Right ventricle myocardium superior (tissue), 1 donor: ENCODE results near the gene LIN28B. TPM values are rescaled to one million over a fixed set of nuclear protein-coding genes. Genes with fewer than 3 reads are reported as not detected.
"Not testable (repeated sequence)": the region's sequence is repeated elsewhere in the genome, so short reads cannot be mapped to it uniquely, and the experiment has no call there.

Experiments used
- ATAC-seq: fragments of 200-7000 bp; cut with Tn5 transposase; one replicate; pipeline ENCODE4 v1.9.1; 2020; ENCODE audit warnings: mild to moderate bottlenecking; ENCODE audit not compliant: poor library complexity
- DNase-seq: peaks from one replicate; pipeline ENCODE4 v3.0.0-alpha.2; 2020
- intact Hi-C: fragments of 100-400 bp; cut with DNase I; formaldehyde crosslinking; loops from one replicate; pipeline ENCODE4 v1.11.2; 2022
- long read RNA-seq: library from polyadenylated mRNA; unstranded; transcript quantifications from one replicate; pipeline ENCODE4 v2.0.0, GENCODE V29; 2021
- total RNA-seq: library from RNA; stranded (reverse); fragmentation: NEBNext Ultra II Directional; extraction: Animal tissue kit (Norgen Biotek cat#: 25700); gene quantifications from one replicate; pipeline ENCODE4 v1.2.1, GENCODE V29; 2021
- donor health status: DM: no; HTN: yes; CAD: no; lungs with severe emphysema.

The LIN28B gene
- total RNA-seq, result not detected
- long read RNA-seq, result 0 reads

- DNase-seq (no peak), ATAC-seq (no peak)
- intact Hi-C loops, result no loop called here
Measured at GRCh38 chr6:104956731-104957294, at the start of gene LIN28B. LIN28B (plus strand) TSS chr6:104957107; CDS start chr6:104957251, 144 bp downstream.

- ATAC-seq (no peak), DNase-seq (no peak)
- intact Hi-C loops, result no loop called here
Measured at GRCh38 chr6:104908031-104908887, 48.6 kb upstream of the LIN28B start.

- no peak for ATAC-seq
- DNase-seq, result no peak
- intact Hi-C loops, result no loop called here
Measured at GRCh38 chr6:104908888-104909525, 47.9 kb upstream of the LIN28B start.

- intact Hi-C loops, result no loop called here
- ATAC-seq (no peak), DNase-seq (no peak)
Measured at GRCh38 chr6:104921896-104922295, 35.0 kb upstream of the LIN28B start.

GRCh38 chr6:104928141-104928540 is 28.8 kb upstream of the LIN28B start:
- DNase-seq, result no peak
- intact Hi-C loops, result no loop called here
- ATAC-seq, result no peak

GRCh38 chr6:104929353-104929752 is 27.6 kb upstream of the LIN28B start:
- DNase-seq (no peak), ATAC-seq (no peak)
- intact Hi-C loops, result no loop called here

GRCh38 chr6:104930939-104931338 is 26.0 kb upstream of the LIN28B start:
- intact Hi-C loops, result no loop called here
- no peak for ATAC-seq

GRCh38 chr6:104936766-104937535 is 20.0 kb upstream of the LIN28B start:
- ATAC-seq (no peak), DNase-seq (no peak)
- intact Hi-C loops, result no loop called here

More at GRCh38 chr6:104930939-104931338, 26.0 kb upstream of the LIN28B start:
- DNase-seq, result no peak

- ATAC-seq (peak; percentile 45), DNase-seq (peak; percentile 41)
- intact Hi-C loops, result no loop called here
Measured at GRCh38 chr6:104940238-104940892, 16.5 kb upstream of the LIN28B start.

GRCh38 chr6:104940893-104941728 is 15.8 kb upstream of the LIN28B start:
- peak; percentile 51 for DNase-seq
- peak; percentile 63 for ATAC-seq
- intact Hi-C loops, result no loop called here

GRCh38 chr6:104941729-104942091 is 15.2 kb upstream of the LIN28B start:
- DNase-seq, result no peak
- intact Hi-C loops, result no loop called here
- no peak for ATAC-seq

GRCh38 chr6:104943781-104944180 is 13.1 kb upstream of the LIN28B start:
- ATAC-seq (no peak), DNase-seq (no peak)
- intact Hi-C loops, result no loop called here

GRCh38 chr6:104949206-104949605 is 7.7 kb upstream of the LIN28B start:
- DNase-seq (no peak), ATAC-seq (no peak)

GRCh38 chr6:104951677-104952076 is 5.2 kb upstream of the LIN28B start:
- no peak for DNase-seq
- ATAC-seq, result no peak
- intact Hi-C loops, result no loop called here

More at GRCh38 chr6:104949206-104949605, 7.7 kb upstream of the LIN28B start:
- intact Hi-C loops, result no loop called here

GRCh38 chr6:104952911-104953399 is 4.0 kb upstream of the LIN28B start:
- ATAC-seq (no peak), DNase-seq (no peak)
- intact Hi-C loops, result no loop called here

GRCh38 chr6:104953400-104954189 is 3.3 kb upstream of the LIN28B start:
- intact Hi-C loops, DNase-seq, ATAC-seq: not testable (repeated sequence)
